Hindlimb muscle (tissue), 1 donor: ENCODE measurements around the gene SEMA3D. TPM values are rescaled to one million over a fixed set of nuclear protein-coding genes. Genes with fewer than 3 reads are reported as not detected.

Experiments
- DNase-seq: peaks from one replicate; pipeline ENCODE4 v3.0.0-alpha.2; 2013
- polyA plus RNA-seq: library from polyadenylated mRNA; unstranded; fragments of 120-200 nt; gene quantifications from one replicate; pipeline ENCODE4 v1.2.1, GENCODE V29; 2013; ENCODE audit not compliant: insufficient read length

The SEMA3D gene
- polyA plus RNA-seq, 1 donor = 12.3 TPM

GRCh38 chr7:85125651-85126131 is 61.2 kb downstream of the SEMA3D start:
- DNase-seq = no peak

DNA sequence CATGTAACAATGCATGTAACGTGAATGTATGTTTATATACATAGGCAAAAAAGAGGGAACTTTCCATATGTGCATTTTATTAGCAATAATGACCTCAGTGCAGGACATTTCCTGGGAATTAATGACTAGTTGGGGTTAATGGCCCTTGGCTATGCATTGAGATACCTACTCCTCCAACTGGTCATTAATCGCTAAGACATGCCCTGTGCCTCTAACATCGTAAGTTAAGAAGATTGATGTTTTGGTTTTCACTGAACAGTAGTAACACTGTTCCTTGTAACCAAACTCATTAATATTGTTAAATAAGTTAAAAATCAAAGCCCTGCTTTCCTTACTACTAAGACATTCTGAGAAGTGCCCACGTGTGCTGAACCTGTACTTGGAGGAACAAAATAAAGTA is 61.7 kb downstream of the SEMA3D start:
- DNase-seq = no peak

GRCh38 chr7:85119934-85120333 is 66.9 kb downstream of the SEMA3D start:
- DNase-seq = no peak

DNA sequence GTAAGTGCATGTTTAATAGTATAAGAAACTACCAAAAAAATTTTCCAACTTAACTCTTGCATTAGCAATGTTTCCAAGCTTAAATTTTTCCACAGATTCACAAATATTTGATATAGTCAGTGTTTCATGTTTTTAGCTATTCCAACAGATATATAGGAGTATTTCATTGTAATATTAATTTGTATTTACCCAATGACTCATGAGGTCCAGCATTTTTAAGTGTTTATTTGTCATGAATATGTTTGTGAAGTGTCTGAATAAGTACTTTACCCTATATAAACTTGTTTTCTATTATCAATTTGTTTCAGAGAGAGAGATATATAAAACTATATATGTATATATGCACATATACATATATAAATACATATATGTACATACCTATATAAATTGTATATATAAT is 71.0 kb downstream of the SEMA3D start:
- no peak for DNase-seq

DNA sequence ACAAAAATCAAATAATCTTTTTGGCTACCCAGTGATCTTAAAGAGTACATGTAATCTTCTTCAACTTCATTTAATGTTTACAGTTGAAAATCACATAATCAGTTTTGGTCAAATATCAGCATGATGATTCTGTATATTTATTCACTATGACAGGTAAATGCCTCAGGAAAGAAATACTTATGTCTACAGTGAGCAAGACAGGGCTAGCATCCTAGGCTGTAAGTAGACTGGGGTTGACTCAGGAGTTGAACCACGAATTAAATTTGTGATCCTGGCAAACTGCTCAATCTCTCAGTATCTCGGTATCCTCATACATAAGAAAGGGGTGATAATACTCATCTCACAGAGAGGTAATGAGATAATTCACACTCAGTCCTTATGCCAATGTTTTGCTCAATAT is 71.8 kb downstream of the SEMA3D start:
- DNase-seq = no peak

DNA sequence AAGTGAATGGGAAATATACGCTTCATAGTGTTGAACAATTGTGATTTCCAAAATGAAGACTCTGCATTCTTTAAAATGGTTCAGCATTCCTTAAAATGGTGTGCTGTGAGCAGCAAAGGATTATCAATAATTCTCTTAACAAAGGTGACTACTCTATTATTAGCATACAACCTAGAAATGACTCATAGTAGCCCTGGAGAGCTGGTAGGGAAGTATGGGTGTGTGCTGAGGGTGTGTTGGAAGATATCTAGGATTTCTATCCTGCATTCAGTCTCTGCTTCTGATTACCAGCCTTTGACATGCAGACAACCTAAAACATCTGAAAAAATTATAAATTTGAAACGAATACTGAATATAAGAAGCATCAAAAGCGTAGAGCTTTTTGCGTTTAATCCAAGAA is 72.5 kb downstream of the SEMA3D start:
- no peak for DNase-seq

- DNase-seq = no peak
These were observed 75.1 kb downstream of the SEMA3D start for GRCh38 chr7:85111761-85112160.

GRCh38 chr7:85106719-85107118 is 80.1 kb downstream of the SEMA3D start:
- no peak for DNase-seq

- DNase-seq = no peak
These were observed 82.2 kb downstream of the SEMA3D start for GRCh38 chr7:85104432-85105205.

DNA sequence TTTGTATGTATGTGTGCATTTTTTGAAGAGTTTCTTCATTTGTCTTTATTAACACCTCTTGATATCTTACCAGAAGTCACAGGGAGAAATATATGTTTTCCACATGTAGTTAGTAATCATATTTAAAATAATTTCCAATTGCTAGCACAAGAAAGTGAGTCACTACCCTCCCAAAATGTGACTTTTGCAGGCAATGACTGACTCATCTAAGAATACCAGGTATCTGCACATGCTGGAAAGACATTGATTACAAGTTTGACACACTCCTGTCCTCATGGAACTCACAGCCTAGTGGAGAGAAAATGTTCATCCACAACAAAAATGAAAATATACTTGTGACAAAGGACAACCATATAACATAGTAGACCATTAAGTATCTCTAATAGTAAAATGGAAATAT is 82.9 kb downstream of the SEMA3D start:
- no peak for DNase-seq

DNA sequence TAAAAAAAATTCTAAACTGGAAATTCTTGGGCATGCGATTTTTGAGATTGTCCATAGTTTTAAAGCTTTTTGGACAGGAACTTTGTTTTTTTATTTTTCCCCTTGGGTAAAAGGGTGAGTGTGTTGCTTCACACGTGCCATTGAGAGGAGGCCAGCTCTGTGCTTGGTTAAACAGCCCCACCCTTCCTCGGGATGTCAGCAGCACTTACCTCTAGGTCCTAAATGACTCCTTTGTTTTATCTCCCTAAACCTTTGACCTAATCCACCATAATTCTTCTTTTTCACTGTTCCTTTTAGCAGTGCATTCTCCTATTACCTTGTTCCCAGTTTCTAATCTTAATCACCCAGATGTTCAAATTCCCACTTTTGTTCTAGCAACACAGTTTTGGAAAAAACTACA is 83.5 kb downstream of the SEMA3D start:
- no peak for DNase-seq

DNA sequence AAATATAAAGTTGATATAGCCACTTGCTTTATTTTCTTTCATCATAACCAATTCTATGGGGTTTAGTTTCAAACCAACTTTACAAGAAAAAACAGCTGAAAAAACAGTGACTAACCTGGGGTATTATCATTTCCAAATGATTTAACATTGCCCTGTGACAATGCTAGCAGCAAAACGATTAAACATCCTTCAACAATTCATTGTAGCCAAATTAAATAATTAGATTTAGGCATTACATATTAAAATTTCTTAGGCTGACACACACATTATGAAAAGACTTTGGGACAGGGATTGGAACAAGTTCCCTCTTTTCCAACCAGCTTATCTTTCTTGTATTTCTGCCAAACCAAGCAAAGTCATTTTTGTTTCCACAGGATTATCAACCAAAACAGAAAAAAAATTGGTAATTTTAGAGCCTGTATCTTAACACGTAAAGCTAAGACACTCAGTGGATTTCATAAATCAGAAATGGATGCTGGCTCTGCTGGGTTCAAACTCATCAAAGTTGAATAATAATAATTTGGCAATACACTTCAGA is 84.0 kb downstream of the SEMA3D start:
- DNase-seq = no peak

DNA sequence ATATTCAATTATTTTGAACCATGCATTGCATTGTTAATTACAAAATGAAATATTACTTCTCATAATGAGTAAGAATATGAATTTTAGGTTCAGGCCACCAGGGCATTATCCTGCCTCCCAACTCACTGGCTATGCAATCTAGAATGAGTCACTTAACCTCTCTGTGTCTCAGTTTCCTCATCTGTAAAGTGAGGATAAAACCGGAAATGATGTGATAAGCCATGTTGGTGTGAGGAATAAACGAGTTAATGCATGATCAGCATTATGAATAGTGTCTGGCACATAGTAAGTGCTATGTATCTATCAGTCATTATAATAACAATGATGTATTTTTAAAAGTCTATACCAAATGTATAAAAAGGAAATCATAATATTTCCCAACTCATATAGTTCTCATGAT is 85.5 kb downstream of the SEMA3D start:
- no peak for DNase-seq

DNA sequence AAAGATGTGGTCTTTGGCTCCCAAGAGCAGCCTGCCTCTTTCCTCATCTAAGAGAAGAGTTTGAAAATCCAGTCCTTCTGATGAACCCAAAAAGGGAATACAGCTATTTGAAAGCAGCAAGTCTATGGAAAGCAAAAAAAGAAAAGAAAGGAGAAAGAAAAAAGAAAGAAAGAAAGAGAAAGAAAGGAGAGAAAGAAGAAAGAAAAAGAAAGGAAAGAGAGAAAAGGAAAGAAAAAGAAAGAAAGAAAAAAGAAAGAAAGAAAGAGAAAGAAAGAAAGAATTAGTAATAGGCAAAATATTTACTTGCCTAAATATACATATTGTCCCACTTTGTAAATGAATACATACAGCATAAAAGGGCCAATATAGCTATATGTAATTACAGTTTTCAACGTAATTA is 89.0 kb downstream of the SEMA3D start:
- DNase-seq = no peak

DNA sequence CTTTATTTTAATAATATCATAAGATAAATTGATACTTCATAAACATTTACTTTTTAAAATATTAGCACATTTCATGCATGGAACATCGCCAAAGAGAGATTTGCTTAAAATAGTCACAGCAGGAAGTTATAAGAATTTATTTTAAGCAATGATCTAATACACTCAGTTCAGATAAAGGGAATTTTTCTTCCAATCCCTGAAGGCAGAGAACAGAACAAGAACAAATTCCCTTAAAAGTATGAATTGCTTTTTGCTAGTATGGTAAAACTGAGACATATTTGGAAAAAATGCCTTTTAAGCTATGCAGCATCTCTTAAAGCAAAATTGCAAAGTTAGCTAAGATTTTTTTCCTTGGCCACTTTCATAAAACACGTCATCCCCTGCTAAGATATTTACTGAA is 91.0 kb downstream of the SEMA3D start:
- peak; percentile 37 for DNase-seq

GRCh38 chr7:85095366-85095765 is 91.5 kb downstream of the SEMA3D start:
- no peak for DNase-seq

- peak; percentile 71 for DNase-seq
These were observed 92.7 kb downstream of the SEMA3D start for GRCh38 chr7:85094046-85094725.

GRCh38 chr7:85091565-85091928 is 95.3 kb downstream of the SEMA3D start:
- no peak for DNase-seq

GRCh38 chr7:85090919-85091564 is 95.8 kb downstream of the SEMA3D start:
- no peak for DNase-seq

GRCh38 chr7:85090143-85090542 is 96.7 kb downstream of the SEMA3D start:
- DNase-seq = no peak

GRCh38 chr7:85081846-85082245 is 105.0 kb downstream of the SEMA3D start:
- no peak for DNase-seq

DNA sequence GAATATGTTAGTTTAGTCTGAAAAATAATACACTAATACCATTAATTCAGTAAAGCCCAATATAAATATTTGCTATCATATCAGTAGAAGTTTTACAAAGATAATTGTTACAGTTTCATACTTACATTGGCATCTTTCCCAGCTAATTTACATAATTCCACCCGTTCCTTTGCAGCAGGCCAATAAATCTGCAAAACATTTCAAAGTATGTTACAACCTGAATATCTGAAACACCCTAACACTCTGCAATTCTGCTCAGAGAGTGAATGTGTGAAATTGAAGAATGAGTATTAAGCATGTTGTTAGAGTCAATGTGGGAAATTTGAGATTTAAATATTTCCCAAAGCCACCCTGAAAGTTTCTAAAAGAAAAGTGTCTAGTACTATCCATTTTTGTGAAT is 105.5 kb downstream of the SEMA3D start:
- no peak for DNase-seq

DNA sequence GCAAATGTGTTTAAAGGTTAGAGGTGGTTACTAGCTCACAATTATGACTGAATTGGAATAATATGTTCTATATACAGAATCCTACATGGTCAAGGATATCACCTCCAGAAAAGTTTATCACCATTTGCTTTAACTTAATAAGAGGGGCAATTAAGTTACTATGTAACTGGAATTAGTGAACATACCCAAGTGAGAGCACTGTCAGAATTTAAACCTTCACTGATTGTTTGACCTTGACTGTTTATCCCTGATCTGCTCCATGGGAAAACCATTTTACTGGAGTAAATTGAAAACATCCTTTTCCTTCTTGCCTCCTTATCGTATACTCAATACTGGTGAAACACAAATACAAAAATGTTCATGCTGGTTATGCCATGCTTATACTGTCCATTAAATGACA is 107.4 kb downstream of the SEMA3D start:
- DNase-seq = no peak

DNA sequence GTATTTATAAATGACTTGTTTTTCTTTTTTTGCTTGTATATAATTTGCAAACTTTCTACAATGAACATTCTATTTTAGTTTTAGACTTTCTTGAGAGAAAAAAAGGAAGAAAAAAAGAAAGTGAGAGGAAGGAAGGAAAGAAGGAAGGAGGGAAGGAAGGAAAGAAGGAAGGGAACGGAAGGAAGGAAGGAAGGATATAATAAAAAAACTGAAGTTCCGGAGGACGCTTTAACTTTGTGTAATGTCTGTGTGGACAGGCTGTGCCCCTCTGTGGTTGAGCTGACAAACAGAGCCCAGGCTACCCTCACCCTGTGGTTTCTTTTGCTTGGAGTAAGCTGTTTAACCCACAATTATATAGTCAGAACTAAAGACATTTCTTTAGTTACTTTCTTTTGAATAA is 108.7 kb downstream of the SEMA3D start:
- DNase-seq = no peak
